Measurements from ENCODE around the gene BMP10.
A peak's percentile ranks its signal among the peaks of the same experiment; 100 is the strongest.

The BMP10 gene

GRCh38 chr2:68828887-68829708 is 42.1 kb downstream of the BMP10 start:
- TF ChIP-seq CTCF (conservative IDR thresholded peaks at IDR 0.05) (no peak), ZFX (IDR thresholded peaks at IDR 0.05) (no peak)
- H3K27ac ChIP-seq: peak overlapping the region; percentile 38

GRCh38 chr2:68827666-68828065 is 43.5 kb downstream of the BMP10 start:
- TF ChIP-seq CTCF (conservative IDR thresholded peaks at IDR 0.05) (no peak), ZFX (IDR thresholded peaks at IDR 0.05) (no peak)

GRCh38 chr2:68825866-68826265 is 45.3 kb downstream of the BMP10 start:
- TF ChIP-seq CTCF (conservative IDR thresholded peaks at IDR 0.05) (no peak), ZFX (IDR thresholded peaks at IDR 0.05) (no peak)
- H3K27ac ChIP-seq: no peak overlapping the region

More at GRCh38 chr2:68827666-68828065, 43.5 kb downstream of the BMP10 start:
- no peak overlapping the region for H3K27ac ChIP-seq

GRCh38 chr2:68824831-68825230 is 46.4 kb downstream of the BMP10 start:
- no peak overlapping the region for H3K27ac ChIP-seq
- TF ChIP-seq CTCF (conservative IDR thresholded peaks at IDR 0.05): no peak
- no peak for TF ChIP-seq ZFX (IDR thresholded peaks at IDR 0.05)

GRCh38 chr2:68822207-68822872 is 48.9 kb downstream of the BMP10 start:
- H3K27ac ChIP-seq: no peak overlapping the region
- no peak for TF ChIP-seq CTCF (conservative IDR thresholded peaks at IDR 0.05)
- TF ChIP-seq ZFX (IDR thresholded peaks at IDR 0.05): no peak

- H3K27ac ChIP-seq: no peak overlapping the region
- TF ChIP-seq ZFX (IDR thresholded peaks at IDR 0.05) (no peak), CTCF (conservative IDR thresholded peaks at IDR 0.05) (no peak)
Observed at GRCh38 chr2:68819556-68819955, 51.6 kb downstream of the BMP10 start.

GRCh38 chr2:68817306-68817705 is 53.9 kb downstream of the BMP10 start:
- TF ChIP-seq CTCF (conservative IDR thresholded peaks at IDR 0.05) (no peak), ZFX (IDR thresholded peaks at IDR 0.05) (no peak)
- H3K27ac ChIP-seq: no peak overlapping the region
